HepG2 (cell line): Measurements from ENCODE around the gene SOSTDC1. TPM values are rescaled to one million over a fixed set of nuclear protein-coding genes. Genes with fewer than 3 reads are reported as not detected.

Experiments
- ATAC-seq: fragments of 200-7000 bp; cut with Tn5 transposase; 3 replicates; pipeline ENCODE4 v1.9.1; 2020; ENCODE audit warnings: mild to moderate bottlenecking, moderate library complexity
- BruUV-seq: library from RNA; stranded (reverse); fragments of 400-500 nt; replicated peaks from 2 replicates; lab custom pipeline; 2021; lab: Mats Ljungman, UMichigan
- CTCF ChIA-PET: fragments of 300-600 bp; formaldehyde crosslinking; extraction: SDS; loops from one replicate; lab custom pipeline; 2021; ENCODE audit warnings: low total read pairs, inconsistent platforms, low intra/inter-chr PET ratio; lab: Yijun Ruan, JAX
- POLR2A ChIA-PET: fragments of 350-600 bp; sonication (Branson Sonifier 250); formaldehyde crosslinking; loops from one replicate; lab custom pipeline; 2020; ENCODE audit warnings: antibody characterized with exemption, inconsistent platforms; lab: Yijun Ruan, JAX
- DNase-seq: peaks from one replicate; pipeline ENCODE4 v3.0.0-alpha.2; 2015; ENCODE audit warnings: low spot score
- FAIRE-seq: peaks from 3 replicates; lab custom pipeline; 2011; peaks lifted over from hg19 to GRCh38; lab: Jason Lieb, UNC
- H2AFZ ChIP-seq: one replicate; pipeline ENCODE4 v1.6.1; 2011; ENCODE audit warnings: low read length, inconsistent platforms
- H3K27ac ChIP-seq: fragments of 300-600 bp; 3 replicates; pipeline ENCODE4 v1.8.0; 2011; ENCODE audit warnings: mixed run types, mild to moderate bottlenecking, mixed read lengths, low read length, inconsistent platforms; ENCODE audit not compliant: insufficient read depth; ENCODE audit errors: extremely low read length
- H3K27me3 ChIP-seq, 2 experiments: fragments of 200-600 bp in 1 of 2; 2 replicates in 1 of 2; 3 replicates in 1 of 2; pipeline versions ENCODE4 v1.6.0 to v1.8.0; 2011; ENCODE audit warnings: low read length in 2 of 2, mild to moderate bottlenecking in 2 of 2, moderate library complexity in 2 of 2, inconsistent platforms in 1 of 2; ENCODE audit not compliant: insufficient read depth in 2 of 2, control insufficient read depth in 1 of 2
- H3K36me3 ChIP-seq, 2 experiments: fragments of 200-600 bp in 1 of 2; replicated peaks in 1 of 2; 2 replicates in 1 of 2; 3 replicates in 1 of 2; pipeline versions ENCODE4 v1.5.1 to v1.8.0; 2011; ENCODE audit warnings: low read length in 2 of 2, inconsistent platforms in 1 of 2; ENCODE audit not compliant: insufficient read depth in 2 of 2, control insufficient read depth in 1 of 2
- H3K4me1 ChIP-seq: 2 replicates; pipeline ENCODE4 v1.5.1; 2012; ENCODE audit warnings: low read length, inconsistent platforms; ENCODE audit not compliant: insufficient read depth
- H3K4me2 ChIP-seq: 2 replicates; pipeline ENCODE4 v1.6.0; 2011; ENCODE audit warnings: low read depth, low read length, inconsistent platforms
- H3K4me3 ChIP-seq, 3 experiments: fragments of 200-600 bp in 1 of 3; sonication (generic), shearing (Covaris generic) in 1 of 3; replicated peaks in 1 of 3; 2 replicates each; pipeline ENCODE4 v1.5.1; 2011 to 2016; ENCODE audit warnings: low read length in 3 of 3, inconsistent platforms in 2 of 3, low read depth in 2 of 3, mild to moderate bottlenecking in 2 of 3, control low read depth in 1 of 3, mixed read lengths in 1 of 3; ENCODE audit not compliant: insufficient read depth in 1 of 3
- H3K79me2 ChIP-seq: one replicate; pipeline ENCODE4 v1.6.1; 2011; ENCODE audit warnings: low read length, inconsistent platforms; ENCODE audit not compliant: insufficient read depth
- H3K9ac ChIP-seq: 2 replicates; pipeline ENCODE4 v1.6.0; 2011; ENCODE audit warnings: mild to moderate bottlenecking, low read depth, low read length, inconsistent platforms; ENCODE audit not compliant: insufficient read depth
- H3K9me3 ChIP-seq: 2 replicates; pipeline ENCODE4 v1.5.1; 2012; ENCODE audit warnings: mild to moderate bottlenecking, low read length
- H4K20me1 ChIP-seq: 2 replicates; pipeline ENCODE4 v1.6.0; 2011; ENCODE audit warnings: inconsistent platforms, mild to moderate bottlenecking, low read length, moderate library complexity; ENCODE audit not compliant: insufficient read depth
- ARID5B ChIP-seq: IDR thresholded peaks from 2 replicates; pipeline ENCODE4 v1.4.0; 2020; ENCODE audit warnings: mild to moderate bottlenecking, missing genetic modification reagents
- CBX5 ChIP-seq: sonication (generic); formaldehyde crosslinking; IDR thresholded peaks from 2 replicates; pipeline ENCODE4 v1.4.0; 2020; ENCODE audit warnings: missing genetic modification reagents, borderline replicate concordance
- E2F1 ChIP-seq: sonication (generic); formaldehyde crosslinking; IDR thresholded peaks from 2 replicates; pipeline ENCODE4 v1.5.0; 2020; ENCODE audit warnings: missing genetic modification reagents
- GABPA ChIP-seq, 2 experiments: IDR thresholded peaks; 2 replicates each; pipeline ENCODE4 v1.6.1; 2011 to 2016; ENCODE audit warnings: low read depth in 2 of 2, low read length in 1 of 2, missing biosample characterization in 1 of 2, missing genetic modification characterization in 1 of 2
- GATA4 ChIP-seq: sonication (generic); IDR thresholded peaks from 2 replicates; pipeline ENCODE4 v1.6.1; 2016; ENCODE audit warnings: antibody characterized with exemption, low read depth, borderline replicate concordance
- HMGXB4 ChIP-seq, 2 experiments: sonication (generic) in 1 of 2; formaldehyde crosslinking in 1 of 2; IDR thresholded peaks; 2 replicates each; pipeline versions ENCODE4 v1.4.0 to v1.6.1; 2018 to 2020; ENCODE audit warnings: missing genetic modification reagents in 2 of 2, borderline replicate concordance in 1 of 2, low read depth in 1 of 2, mild to moderate bottlenecking in 1 of 2, missing biosample characterization in 1 of 2
- MAFF ChIP-seq: IDR thresholded peaks from 2 replicates; pipeline ENCODE4 v1.6.1; 2011; ENCODE audit warnings: low read depth, low read length, improper control_type of control experiment
- MEIS1 ChIP-seq: sonication (generic); formaldehyde crosslinking; IDR thresholded peaks from 2 replicates; pipeline ENCODE4 v1.9.0; 2021; ENCODE audit warnings: mild to moderate bottlenecking, missing genetic modification reagents, moderate library complexity, borderline replicate concordance
- MYC ChIP-seq: sonication (generic); formaldehyde crosslinking; IDR thresholded peaks from 2 replicates; pipeline ENCODE4 v1.9.0; 2021; ENCODE audit warnings: missing genetic modification reagents, borderline replicate concordance
- PHF8 ChIP-seq: sonication (generic); formaldehyde crosslinking; IDR thresholded peaks from 2 replicates; pipeline ENCODE4 v1.5.0; 2020; ENCODE audit warnings: missing genetic modification reagents
- RFX3 ChIP-seq: IDR thresholded peaks from 2 replicates; pipeline ENCODE4 v1.6.1; 2016; ENCODE audit warnings: missing biosample characterization, missing genetic modification reagents
- TBX3 ChIP-seq: fragments of 450-650 bp; IDR thresholded peaks from 2 replicates; pipeline ENCODE4 v1.6.1; 2017; ENCODE audit warnings: antibody characterized with exemption, mild to moderate bottlenecking, inconsistent platforms, borderline replicate concordance
- ZNF550 ChIP-seq: sonication (generic); formaldehyde crosslinking; IDR thresholded peaks from 2 replicates; pipeline ENCODE4 v1.4.0; 2020; ENCODE audit warnings: mild to moderate bottlenecking, missing genetic modification reagents, borderline replicate concordance
- ZNF740 ChIP-seq: sonication (generic); formaldehyde crosslinking; IDR thresholded peaks from 2 replicates; pipeline ENCODE4 v1.4.0; 2020; ENCODE audit warnings: missing genetic modification reagents
- ZNF776 ChIP-seq: sonication (generic); formaldehyde crosslinking; IDR thresholded peaks from 2 replicates; pipeline ENCODE4 v1.4.0; 2020; ENCODE audit warnings: mild to moderate bottlenecking, missing genetic modification reagents
- ZNF782 ChIP-seq: sonication (generic); formaldehyde crosslinking; IDR thresholded peaks from 2 replicates; pipeline ENCODE4 v1.4.0; 2020; ENCODE audit warnings: missing genetic modification reagents, mild to moderate bottlenecking, borderline replicate concordance
- ZNF878 ChIP-seq: sonication (generic); formaldehyde crosslinking; IDR thresholded peaks from 2 replicates; pipeline ENCODE4 v1.8.1; 2023; ENCODE audit warnings: mild to moderate bottlenecking, missing genetic modification reagents, moderate library complexity
- WGBS: methylation state at CpG from one replicate; pipeline ENCODE4 v1.1.6; 2017; ENCODE audit warnings: low lambda C conversion rate; 5-methylcytosine and 5-hydroxymethylcytosine counted together
- in situ Hi-C: cut with HindIII; loops from 2 replicates; pipeline ENCODE4 v1.10.0; 2017; ENCODE audit warnings: low pct_unique_long_range_greater_than_20kb; ENCODE audit not compliant: extremely low pct_ligation_motif_present
- intact Hi-C: fragments of 100-400 bp; cut with micrococcal nuclease; formaldehyde crosslinking; loops from one replicate; pipeline ENCODE4 v1.10.0; 2022; ENCODE audit not compliant: unreplicated experiment
- polyA plus RNA-seq, 8 experiments: library from polyadenylated mRNA; depleted of rRNA in 3 of 8; stranded (reverse) in 7 of 8; unstranded in 1 of 8; fragments of >200 nt; fragmentation: Illumina TruSeq in 4 of 8; extraction: Trizol in 4 of 8; gene quantifications; 2 replicates each; pipeline versions ENCODE4 v1.2.1 to v1.2.3, GENCODE V29; 2011 to 2016; ENCODE audit warnings: low read depth in 4 of 8, missing spikeins in 1 of 8, mixed read lengths in 1 of 8; ENCODE audit not compliant: insufficient read depth in 1 of 8
- total RNA-seq, 5 experiments: library from RNA; depleted of rRNA; stranded (reverse); fragments of >200 nt; fragmentation: Illumina TruSeq; extraction: Trizol; gene quantifications; 2 replicates each; pipeline ENCODE4 v1.2.3, GENCODE V29; 2016; ENCODE audit warnings: low read depth in 1 of 5

Gene SOSTDC1
- total and polyA plus RNA-seq, 2 of the 13 experiments (the other 11 are each of a cell fraction or from before 2014, with no cell fraction given) = not detected

GRCh38 chr7:16430133-16430532, 35.4 kb downstream of the SOSTDC1 start:
- H4K20me1 ChIP-seq = no peaks in the 10 kb centered on the region
- no peaks in the 10 kb centered on the region for H3K27me3 ChIP-seq
- no peaks in the 10 kb centered on the region for H3K4me1 ChIP-seq
- POLR2A ChIA-PET = no interaction called here
- H3K4me2 ChIP-seq = no peak overlapping the region
- in situ Hi-C loops (loop anchor here (5.0 kb wide), 1 partner anchor 137 kb away; no protein-coding TSS in a partner anchor), intact Hi-C loops (loop anchor here (10.0 kb wide), 1 partner anchor 355 kb away; no protein-coding TSS in a partner anchor)
- H3K79me2 ChIP-seq = no peaks in the 10 kb centered on the region
- WGBS = 19% methylated on average over 3 of the region's 3 CpGs
- H2AFZ ChIP-seq = no peak overlapping the region
- ATAC-seq (no peak), DNase-seq (no peak), FAIRE-seq (no peak)
- no peak overlapping the region for H3K27ac ChIP-seq
- no peak overlapping the region for H3K9ac ChIP-seq
- H3K36me3 ChIP-seq = no peaks in the 10 kb centered on the region
- H3K4me3 ChIP-seq = no peak overlapping the region
- no peaks in the 10 kb centered on the region for H3K9me3 ChIP-seq
- TF ChIP-seq ZNF878 (CRISPR knock-in tag) = no peak
- TF ChIP-seq GATA4 = no peak
- no peak for TF ChIP-seq PHF8 (CRISPR knock-in tag)
- TF ChIP-seq ZNF776 = no peak
- TF ChIP-seq GABPA (IDR thresholded peaks at IDR 0.05; ENCODE audit: low read depth, low read length) = no peak
- TF ChIP-seq GABPA (CRISPR knock-in tag; IDR thresholded peaks at IDR 0.05; ENCODE audit: low read depth) = no peak
- no peak for TF ChIP-seq MAFF
- TF ChIP-seq RFX3 (CRISPR knock-in tag) = no peak
- no peak for TF ChIP-seq ZNF740 (CRISPR knock-in tag)
- TF ChIP-seq CBX5 (CRISPR knock-in tag) = no peak
- no peak for TF ChIP-seq ZNF550
- no peak for TF ChIP-seq MEIS1 (CRISPR knock-in tag)
- no peak for TF ChIP-seq MYC
- no peak for TF ChIP-seq TBX3
- TF ChIP-seq ZNF782 (CRISPR knock-in tag) = no peak
- no peak for TF ChIP-seq ARID5B (CRISPR knock-in tag)
- TF ChIP-seq HMGXB4 (CRISPR knock-in tag; IDR thresholded peaks at IDR 0.05; ENCODE audit: borderline replicate concordance in 1 of 2, low read depth in 1 of 2) = no peak
- TF ChIP-seq E2F1 = no peak
- CTCF ChIA-PET = interaction anchor here (1.4 to 3.5 kb wide), 2 partner anchors 134 to 135 kb away, joined by 3 to 39 read pairs; no protein-coding TSS in a partner anchor
- BruUV-seq = no TSS peak
